Stimulated activated CD4-positive, alpha-beta T cell treated with anti-CD3 and anti-CD28 coated beads, Interleukin-12 subunit alpha, Interleukin-12 subunit beta, amount 100 ng/mL, for 24 hours (primary cell): ENCODE data around the gene RAPGEF2.
"Not testable (repeated sequence)": the region's sequence is repeated elsewhere in the genome, so short reads cannot be mapped to it uniquely, and the experiment has no call there.

Source experiments
- DNase-seq, 2 experiments: peaks; one replicate each; pipeline ENCODE4 v3.0.0-alpha.2; 2020; ENCODE audit warnings: low read depth in 2 of 2

The RAPGEF2 gene

DNA sequence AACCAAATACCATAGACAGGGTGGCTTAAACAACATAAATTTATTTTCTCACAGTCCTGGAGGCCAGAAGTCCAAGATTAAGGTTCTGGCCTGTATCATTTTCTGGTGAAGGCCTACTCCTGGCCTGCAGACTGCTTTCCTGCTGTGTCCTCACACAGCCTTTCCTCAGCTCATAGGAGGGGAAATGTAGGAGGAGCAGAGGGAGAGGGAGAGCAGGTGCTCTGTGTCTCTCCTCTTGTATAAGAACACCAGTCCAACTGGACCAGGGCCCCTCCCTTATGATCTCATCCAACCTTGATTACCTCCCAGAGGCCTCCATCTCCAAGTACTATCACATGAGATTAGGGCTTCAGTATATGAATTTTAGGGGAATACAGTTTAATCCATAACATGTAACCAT is 34.3 kb downstream of the RAPGEF2 start:
- no peak for DNase-seq

DNA sequence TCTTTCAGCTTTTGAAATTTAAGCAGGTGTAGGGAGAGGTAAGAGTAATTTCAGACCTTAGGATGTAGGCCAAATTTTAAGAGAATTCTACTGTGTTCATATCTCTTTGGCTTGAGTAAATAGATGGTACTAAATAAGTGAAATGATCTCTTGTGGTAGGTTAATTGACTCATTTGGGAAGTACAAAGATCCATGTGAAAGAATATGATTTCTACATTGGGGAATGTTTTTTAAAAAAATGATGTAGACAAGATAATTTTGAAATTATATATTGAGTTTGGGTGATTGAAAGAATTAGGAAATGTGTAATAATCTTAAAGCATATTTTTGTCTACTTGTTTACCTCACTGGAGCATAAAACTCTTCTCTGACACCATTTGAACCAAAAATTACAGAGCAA is 35.6 kb downstream of the RAPGEF2 start:
- DNase-seq = no peak

DNA sequence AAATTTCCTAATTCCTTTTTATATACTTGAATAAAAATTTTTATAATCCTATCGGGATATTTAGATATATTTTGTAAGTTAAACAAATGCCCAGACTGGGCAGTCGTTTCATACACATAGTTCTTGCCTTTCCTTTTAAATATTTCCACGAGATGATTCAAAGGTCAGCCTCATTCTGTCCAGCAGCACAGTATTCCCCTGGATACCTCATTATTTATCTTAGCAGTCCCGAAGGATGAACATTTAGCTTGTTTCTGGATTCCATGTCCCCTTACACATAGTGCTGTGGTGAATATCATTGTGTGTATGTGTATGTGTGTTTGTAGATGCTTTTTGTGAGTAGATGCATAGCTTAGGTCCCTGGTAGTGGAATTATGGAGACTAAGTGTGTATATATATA is 38.3 kb downstream of the RAPGEF2 start:
- DNase-seq = no peak

DNA sequence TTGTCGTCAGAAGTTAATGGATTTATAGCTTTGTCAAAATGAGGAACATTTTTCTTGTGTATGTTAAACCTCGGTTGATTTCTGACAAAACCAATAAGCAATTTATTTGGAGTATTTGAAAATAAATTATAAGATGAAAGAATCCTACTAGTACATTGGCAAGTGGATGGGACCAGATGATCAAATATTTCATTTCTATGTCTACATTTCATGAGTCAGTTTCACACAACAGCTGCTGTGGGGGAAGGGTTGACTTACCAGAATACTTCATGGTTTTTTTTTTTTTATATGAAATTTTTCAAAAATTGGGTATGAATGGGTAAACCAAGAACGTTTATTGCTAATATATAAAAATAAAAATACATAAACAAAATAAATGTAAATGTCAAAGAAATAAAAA is 39.4 kb downstream of the RAPGEF2 start:
- DNase-seq = no peak

DNA sequence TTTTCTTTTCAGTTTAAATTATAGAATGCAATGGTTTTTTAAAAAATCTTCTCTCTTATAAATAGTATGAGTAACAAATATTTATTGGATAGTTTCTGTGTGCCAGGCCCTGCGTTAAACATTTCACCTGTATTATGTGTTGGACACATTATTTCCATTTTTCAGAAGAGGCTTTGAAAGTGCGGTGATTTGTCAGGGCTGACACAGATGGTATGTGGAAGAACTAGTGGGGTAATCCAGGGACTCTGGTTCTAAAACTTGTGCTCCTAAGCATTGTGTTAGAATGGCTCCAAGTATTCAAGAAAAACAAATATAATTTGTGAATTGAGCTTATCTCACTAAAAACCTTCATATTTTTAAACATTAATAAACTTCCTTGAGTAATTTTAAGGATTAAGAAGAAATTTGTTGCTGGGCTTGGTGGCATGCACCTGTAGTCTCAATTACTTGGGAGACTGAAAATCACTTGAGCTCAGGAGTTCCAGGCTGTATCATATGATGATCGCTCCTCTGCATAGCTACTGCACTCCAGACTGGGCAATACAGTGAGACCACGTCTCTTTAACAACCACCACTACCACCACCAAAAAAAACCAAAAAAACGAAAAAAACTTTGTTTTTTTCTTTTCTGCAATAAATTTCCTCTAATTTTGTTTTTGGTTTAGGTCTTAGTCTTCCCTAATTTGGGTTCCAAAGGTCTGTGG is 40.0 kb downstream of the RAPGEF2 start:
- no peak for DNase-seq

DNA sequence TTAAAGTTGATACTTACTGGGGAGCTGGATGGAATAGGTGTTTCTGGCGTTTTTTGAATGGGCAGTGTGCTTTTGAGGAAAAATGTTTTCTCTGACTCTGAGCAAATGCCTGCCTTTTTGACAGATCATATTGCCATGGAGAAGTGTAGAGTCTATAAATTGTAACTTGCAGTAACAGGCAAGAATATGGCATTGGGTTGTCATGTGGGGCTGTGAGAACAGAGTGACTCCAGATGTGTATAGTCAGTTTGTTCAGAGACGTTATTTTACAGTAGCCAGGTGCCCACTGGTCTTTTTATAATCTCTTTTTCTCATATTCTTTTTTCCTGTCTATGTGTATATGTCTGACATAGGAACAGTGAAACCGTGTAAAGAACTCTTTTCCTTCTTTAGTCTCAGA is 40.8 kb downstream of the RAPGEF2 start:
- DNase-seq = no peak

DNA sequence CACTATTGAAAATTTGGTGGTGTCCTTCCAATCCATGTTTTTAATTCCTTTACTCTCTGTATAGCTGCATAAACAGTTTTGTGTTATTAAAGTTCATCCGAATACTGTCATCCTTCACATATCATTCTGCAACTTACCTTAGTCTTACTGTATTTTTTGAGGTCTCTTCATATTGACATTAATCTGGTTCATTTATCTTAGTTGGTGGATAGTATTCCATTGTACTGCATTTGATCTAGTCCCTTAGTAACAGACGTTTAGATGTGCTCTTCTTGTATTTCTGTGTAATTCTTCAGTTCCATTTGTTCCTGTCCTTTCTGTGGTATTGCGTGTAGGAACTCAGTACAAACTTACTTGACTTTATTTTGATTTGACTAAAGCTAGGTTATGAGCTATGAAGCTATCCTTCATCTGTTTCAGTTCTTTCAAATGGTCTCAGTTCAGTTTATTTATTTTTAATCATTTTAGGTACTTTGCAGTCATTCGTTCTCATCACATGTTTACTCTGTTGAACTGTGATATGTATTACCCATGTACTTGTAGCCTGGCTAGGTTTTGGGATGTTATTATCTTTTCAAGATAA is 41.3 kb downstream of the RAPGEF2 start:
- DNase-seq = no peak

DNA sequence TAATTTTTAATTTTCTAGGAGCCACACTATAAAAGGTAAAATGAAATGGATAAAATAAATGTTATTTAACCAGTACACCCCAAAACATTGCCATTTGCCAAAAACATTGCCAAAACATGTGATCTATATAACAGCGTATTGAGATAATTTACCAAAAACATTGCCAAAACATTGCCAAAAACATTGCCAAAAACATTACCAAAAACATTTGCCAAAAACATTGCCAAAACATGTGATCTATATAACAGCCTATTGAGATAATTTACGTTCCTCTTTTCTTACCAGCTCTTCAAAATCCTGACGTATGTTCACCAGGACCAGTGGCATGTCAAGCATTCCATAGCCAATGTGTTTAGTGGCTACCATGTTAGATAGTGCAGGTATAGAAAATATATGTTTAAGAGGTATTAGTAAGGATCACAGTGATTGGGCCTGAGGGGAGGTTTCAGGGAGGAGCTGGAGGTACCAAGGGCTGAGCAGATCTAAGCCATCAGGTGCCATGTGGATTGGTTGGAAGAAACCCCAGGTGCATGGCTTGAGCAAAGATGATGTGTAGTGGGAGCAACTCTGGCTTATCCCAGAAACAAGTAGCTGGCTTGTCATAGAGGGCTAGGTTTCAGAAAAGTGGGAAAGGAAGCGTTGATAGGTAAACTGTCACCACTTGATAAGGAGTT is 42.6 kb downstream of the RAPGEF2 start:
- no peak for DNase-seq

DNA sequence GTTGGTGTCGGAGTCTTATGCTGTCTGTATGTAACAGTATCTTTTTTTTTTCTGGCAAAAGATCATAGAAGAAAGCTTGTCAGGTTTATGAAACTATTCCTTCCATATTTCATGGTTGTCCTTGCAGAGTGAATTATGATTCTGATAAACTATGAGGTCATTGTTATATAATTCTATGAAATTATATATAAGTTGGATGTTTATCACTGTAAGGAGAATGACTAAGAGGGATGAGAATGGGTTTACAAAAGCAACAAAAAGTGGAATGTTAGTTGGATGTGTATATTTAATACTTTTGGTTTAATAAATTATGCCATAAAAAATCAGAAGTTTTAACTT is 43.1 kb downstream of the RAPGEF2 start:
- no peak for DNase-seq

DNA sequence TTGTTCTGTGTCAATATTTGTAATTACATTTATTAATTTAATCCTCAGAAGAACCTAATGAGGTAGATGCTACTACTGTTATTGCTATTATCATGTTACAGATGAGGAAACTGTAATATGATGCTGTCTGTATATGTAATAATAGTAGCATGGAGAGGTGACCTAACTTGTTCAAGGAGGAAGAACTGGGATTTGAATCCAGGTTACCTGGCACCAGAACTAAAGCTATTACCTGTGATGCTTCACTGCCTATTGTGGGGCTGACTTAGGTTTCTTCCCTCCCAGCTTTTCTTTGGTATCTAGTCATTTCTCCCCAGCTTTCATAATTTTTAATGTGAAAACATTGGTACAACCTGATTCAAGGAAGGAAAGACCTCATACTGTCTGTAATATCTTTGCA is 43.6 kb downstream of the RAPGEF2 start:
- no peak for DNase-seq

DNA sequence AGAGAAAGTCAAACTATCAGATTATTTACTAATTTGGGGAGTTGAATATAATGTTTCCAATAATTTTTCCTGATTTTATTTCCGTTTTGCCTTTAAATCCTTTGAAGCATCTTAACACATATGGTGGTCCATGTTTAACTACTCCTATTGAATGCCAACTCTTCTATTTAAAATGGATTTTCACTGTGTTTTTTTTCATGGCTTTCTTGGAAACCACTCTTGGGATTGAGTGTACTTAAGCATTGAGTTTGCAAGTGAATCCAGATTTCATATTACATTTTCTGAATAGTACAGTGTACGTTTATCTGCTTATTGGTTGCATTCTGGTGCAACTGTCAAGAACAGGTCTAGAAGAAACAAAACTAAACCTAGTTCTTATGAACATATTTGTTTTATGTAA is 45.6 kb downstream of the RAPGEF2 start:
- DNase-seq = no peak

DNA sequence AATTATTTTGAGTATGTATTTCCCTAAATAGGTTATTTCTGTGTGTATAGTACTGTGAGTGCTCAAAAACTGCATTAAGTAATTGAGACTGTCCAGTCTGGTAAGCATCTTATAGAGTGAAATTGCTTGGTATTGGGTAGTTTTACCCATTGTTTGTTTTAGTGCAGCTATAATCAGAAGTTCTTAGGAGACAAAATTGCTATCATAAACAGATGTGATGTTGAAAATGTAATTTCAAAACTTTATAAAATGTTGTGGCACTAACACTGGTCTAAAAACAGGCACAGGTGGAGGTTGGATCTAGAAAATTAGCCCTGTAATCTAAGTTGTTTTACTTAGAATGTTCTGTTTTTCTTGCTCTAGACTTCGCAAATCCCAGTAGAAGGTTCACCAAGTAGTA is 46.8 kb downstream of the RAPGEF2 start:
- no peak for DNase-seq

DNA sequence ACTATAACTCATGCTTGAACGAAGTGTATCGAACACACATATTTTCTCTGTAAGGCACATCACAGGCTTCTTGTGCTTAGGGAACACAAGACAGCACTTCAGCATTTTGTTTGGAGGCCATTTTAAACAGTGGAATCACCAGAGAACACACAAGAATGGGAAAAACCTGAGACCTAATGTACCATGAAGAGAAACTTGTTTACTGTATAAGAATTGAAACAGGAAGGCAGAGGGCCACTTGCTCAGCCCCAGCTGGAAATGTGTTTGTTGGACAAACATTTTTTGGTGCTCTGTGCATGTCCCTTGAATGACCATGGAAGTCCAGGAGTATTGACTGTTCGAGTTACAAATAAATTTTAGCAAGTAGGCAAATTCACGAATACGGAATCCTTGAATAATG is 47.5 kb downstream of the RAPGEF2 start:
- DNase-seq = no peak

DNA sequence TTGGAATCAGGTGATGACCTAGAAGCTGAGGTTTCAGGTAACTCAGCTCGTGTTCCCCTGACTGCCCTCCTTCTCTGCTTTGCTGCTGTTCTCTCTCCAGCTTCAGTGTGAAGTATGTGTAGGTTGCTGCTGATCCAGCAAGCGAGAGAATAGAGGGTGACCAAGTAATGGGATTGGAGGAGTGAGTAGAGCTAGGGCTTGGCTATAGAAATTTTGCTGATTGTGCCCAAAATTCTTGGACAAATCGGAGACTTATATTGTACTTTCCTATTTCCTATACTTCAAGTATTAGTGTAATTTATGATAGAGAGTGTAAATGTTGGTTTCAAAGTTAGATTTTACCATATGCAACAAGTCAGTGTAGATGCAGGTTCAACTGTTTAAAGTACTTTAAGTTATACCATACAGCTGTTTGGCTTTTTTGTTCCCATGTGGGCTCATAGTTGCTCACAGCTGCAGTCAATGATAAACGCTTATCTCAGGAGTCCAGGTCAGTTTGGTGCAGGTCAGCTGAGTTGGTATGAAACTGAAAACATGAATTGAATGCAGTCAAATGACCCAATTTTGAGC is 48.0 kb downstream of the RAPGEF2 start:
- no peak for DNase-seq

DNA sequence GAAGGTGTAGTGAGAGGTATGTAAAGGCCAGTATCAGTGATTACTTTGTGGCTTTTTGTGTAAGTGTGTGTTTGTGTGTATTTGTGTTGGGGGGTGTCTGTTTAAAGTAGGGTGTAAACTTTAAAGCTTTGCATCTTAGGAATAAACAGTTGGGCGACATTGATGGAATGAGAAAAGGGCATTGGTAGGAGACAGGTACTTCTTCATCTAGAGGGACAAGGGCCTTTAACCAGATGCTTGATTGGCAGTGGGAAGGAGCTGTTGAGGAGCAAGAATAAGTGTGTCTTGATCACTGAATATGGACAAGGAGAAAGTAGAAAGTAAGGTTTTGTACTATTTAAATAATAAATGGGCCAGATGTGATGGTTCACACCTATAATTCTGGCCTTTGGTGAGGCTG is 48.8 kb downstream of the RAPGEF2 start:
- no peak for DNase-seq

DNA sequence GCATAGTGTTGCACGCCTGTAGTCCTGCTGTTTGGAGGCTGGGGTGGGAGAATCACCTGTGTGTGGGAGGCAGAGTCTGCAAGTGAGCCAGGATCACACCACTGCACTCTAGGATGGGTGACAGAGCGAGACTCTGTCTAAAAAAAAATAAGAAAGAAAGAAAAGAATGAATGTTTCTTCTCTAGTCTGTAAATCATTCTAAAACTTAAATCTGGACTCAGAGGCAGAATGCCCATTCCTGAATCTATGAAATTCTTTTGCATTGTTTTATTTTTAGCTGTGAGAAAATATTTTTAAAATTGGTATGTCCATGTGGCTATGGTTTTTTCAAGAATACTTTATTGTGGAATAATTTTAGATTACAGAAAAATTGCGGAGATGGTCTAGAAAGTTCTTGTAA is 49.3 kb downstream of the RAPGEF2 start:
- no peak for DNase-seq

DNA sequence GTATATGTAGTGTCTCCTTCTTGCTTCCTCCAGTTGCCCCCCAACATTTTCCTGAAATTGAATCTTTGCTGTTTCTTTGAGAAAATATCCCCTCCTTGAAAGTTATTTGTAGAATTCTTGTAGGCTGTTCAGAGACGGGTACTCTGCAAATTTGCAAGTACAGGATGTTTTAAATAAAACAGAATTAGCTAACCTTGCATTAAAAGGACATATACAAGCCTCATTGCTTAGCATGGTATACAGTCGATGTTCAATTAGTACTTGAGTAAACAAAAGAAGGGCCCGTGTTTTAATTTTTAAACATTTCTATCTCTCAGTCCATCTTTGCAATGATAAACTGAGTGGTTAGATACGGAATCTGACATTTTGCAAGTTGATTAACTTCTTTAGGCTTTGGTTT is 50.8 kb downstream of the RAPGEF2 start:
- no peak for DNase-seq

DNA sequence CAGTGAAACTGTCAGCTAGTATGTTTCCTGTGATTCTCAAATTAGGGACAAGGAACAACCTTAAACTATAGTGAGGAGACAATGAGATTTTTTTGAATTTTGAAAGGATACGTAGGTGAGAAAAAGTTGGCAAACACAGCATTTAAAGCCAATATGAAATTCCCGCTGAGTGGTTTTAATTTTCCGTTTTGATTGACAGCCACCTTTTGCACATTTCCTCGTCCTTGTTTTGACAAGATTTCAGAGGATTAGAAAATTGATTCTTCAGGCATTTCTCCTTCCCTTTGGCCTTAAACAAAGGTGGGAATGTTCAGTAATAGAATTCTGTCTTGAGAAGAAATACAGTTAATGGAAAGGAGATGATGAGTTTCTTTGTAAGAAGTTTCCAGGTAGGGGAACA is 52.2 kb downstream of the RAPGEF2 start:
- no peak for DNase-seq

DNA sequence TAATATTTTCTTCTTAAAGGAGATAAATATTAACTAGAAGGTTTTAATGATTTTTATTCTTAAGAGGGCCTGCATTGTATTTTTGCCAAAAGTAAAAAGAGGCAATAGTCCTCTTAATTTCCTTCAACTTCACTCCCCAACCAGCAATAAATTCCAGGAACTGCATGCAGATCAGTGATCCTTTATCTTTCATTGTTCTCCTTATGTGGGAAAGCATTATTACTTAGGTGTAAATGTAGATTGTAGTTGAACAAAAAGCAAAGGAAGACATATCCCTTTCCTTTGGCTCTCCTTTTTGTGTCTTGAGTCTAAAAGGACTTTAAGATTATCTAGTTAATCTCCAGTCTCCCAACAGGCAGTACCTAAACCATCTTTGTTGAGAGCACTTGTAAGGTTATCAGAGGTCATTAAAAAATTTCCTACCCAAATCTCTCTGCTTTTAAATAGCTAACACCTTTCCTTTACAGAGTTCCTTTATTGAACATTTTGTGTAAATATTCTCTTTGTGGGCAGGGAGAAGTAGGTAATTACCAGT is 55.3 kb downstream of the RAPGEF2 start:
- DNase-seq = no peak

DNA sequence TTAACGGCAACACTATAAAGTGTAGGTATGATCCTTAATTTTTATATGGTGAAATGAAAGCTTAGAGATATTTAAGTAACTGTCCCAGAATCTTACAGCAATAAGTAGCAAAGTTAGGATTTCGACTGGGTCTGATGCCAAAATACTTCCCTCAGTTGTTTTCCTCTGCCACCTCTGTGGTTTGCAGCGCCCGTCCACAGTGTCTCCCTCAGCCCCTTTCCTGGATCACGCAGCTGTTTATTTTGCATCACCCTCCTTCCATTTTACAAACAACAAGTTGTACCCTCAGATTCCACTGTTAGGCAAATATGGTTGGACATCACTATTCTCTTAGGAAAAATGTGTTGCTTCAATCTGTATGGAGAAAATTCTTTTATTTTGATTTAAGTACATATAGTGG is 56.1 kb downstream of the RAPGEF2 start:
- no peak for DNase-seq

DNA sequence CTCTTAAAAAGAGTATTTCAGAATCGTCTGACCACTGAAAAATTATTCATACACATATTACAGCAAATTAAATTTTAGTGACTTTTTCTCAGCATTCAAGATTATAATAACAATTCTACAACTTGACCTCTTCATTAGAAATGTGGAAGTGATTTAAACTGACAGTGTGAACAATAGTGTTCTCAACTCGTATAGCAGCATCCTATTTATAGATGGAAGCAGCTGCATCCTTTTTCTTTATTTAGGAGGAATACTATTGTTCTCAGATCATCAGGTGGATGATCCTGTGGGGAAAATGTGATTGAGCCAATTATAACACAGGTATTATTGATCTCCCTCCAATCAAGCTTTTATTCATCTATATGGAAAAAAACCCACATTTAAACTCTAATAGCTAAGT is 56.7 kb downstream of the RAPGEF2 start:
- DNase-seq = no peak

DNA sequence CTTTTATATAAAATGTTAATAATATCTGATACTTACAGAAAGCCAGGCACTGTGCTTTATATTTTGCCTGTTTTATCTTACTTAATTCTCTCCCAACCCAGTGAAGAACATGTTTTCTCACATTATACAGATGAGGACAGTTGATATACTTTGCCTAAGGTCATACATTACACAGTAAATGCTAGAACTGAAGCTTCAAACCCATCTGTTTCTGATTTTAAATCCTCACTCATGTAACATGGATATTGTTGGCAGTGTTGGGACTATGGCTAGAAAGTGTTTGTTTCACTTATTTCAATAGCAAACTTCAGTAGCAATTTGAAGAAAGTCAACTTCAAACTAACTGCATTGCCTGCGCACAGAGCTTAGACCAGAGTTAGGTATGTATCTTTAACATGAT is 57.4 kb downstream of the RAPGEF2 start:
- DNase-seq = no peak

DNA sequence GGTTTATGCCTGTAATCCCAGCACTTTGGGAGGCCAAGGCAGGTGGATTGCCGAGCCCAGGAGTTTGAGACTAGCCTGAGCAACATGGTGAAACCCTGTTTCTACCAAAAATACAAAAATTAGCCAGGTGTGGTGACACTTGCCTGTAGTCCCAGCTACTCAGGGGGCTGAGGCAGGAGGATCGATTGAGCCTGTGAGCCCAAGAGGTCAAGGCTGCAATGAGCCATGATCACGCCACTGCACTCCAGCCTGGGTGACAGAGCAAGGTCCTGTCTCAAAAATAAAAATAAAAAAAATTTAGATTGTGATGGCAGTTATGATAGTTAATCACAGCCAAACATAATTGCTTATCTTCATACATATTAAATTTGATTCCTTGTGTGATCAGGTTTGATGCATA is 58.6 kb downstream of the RAPGEF2 start:
- DNase-seq = not testable (repeated sequence)
